Adipose tissue (tissue), 3 donors: ENCODE data around the gene KRTAP10-7. TPM values are rescaled to one million over a fixed set of nuclear protein-coding genes. Genes with fewer than 3 reads are reported as not detected.
"Not testable (repeated sequence)": the region's sequence is repeated elsewhere in the genome, so short reads cannot be mapped to it uniquely, and the experiment has no call there.

ENCODE experiments used
- H3K27ac ChIP-seq: one replicate; pipeline ENCODE4 v1.5.1; 2013; ENCODE audit warnings: low read depth, low read length
- whole genome bisulfite sequencing, 3 donors: extraction: QIAGEN DNeasy Blood & Tissue Kit; methylation state at CpG; one replicate each; pipeline ENCODE4 v1.1.7; 2013; 5-methylcytosine and 5-hydroxymethylcytosine counted together
- polyA plus RNA-seq, 3 donors: library from polyadenylated mRNA; stranded (reverse); fragments of 200-250 nt; gene quantifications; one replicate each; pipeline ENCODE4 v1.2.3, GENCODE V29; 2013
- donor health status: healthy with polysubstance abuse.
- donor health status: Bipolar disorder and iron deficiency.
- donor health status: healthy.

KRTAP10-7 gene
- polyA plus RNA-seq, 3 donors: not detected

GRCh38 chr21:44583800-44584147 is 16.6 kb upstream of the KRTAP10-7 start:
- 57 to 81% (median 71%) methylated on average over 6 of the region's 6 CpGs for WGBS, 3 donors
- no peak overlapping the region for H3K27ac ChIP-seq

GRCh38 chr21:44585892-44586291 is 14.5 kb upstream of the KRTAP10-7 start:
- WGBS, 3 donors: 72 to 80% (median 78%) methylated on average over 3 of the region's 3 CpGs
- no peak overlapping the region for H3K27ac ChIP-seq

GRCh38 chr21:44589094-44589493 is 11.3 kb upstream of the KRTAP10-7 start:
- H3K27ac ChIP-seq: no peak overlapping the region
- 94 to 100% (median 94%) methylated on average over 2 of the region's 2 CpGs for WGBS, 3 donors

DNA sequence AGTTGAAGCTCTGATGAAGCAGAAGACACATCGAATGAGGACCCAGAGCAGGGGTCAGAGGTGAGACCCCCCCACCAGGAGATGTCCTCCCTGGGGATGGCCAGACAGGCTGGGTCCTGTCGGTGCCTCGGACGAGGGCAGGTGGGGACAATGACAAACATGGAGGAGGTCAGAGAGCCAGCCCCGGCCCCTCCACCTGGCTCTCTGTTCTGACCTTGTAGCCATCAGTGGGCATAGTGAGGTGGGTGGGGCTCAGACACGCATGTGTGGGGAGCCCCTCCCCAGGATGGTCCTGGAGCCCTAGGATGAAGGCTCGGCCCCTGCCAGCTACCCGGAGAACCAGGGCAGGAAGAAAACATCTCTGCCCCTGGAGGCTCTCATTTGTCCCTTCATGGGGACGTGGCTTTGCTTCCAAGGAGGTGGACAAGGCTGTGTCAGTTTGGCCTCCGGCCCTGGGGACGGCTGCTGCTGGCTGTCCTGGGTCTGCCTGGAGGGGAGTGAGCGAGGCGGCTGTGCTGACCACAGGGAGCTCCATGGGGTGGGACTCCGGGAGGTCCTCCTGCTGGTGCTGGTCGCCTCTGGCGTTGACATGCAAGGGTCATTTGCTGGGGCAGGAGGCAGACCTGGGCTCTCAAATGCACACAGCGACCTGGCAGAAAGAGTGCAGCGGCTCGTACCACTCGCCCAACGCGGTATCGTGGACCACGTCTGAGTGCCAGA is 10.7 kb upstream of the KRTAP10-7 start:
- H3K27ac ChIP-seq: no peak overlapping the region
- WGBS, 3 donors: 69 to 78% (median 74%) methylated on average over 22 to 24 of the region's 24 CpGs

DNA sequence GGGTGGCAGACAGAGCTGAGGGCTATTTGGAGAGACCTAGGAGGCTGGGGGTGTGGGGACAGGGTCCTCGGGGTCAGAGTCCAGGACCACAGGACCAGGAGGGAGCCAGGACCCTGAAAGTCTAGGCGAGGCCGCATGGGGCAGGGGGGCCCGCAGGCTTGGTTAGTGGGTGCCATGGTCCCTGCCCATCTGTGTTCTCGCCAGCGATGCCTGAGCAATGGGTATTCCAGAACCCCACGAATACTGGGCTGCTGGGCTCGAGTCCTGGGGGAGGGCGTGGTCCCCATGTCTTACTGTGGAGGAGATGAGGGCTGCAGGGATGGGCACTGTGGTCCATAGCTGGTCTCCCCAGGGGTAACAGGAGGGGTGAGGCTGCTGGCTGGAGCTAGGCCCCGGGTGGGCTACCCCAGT is 10.1 kb upstream of the KRTAP10-7 start:
- WGBS, 3 donors: 74 to 82% (median 76%) methylated on average over 9 to 10 of the region's 10 CpGs
- no peak overlapping the region for H3K27ac ChIP-seq

DNA sequence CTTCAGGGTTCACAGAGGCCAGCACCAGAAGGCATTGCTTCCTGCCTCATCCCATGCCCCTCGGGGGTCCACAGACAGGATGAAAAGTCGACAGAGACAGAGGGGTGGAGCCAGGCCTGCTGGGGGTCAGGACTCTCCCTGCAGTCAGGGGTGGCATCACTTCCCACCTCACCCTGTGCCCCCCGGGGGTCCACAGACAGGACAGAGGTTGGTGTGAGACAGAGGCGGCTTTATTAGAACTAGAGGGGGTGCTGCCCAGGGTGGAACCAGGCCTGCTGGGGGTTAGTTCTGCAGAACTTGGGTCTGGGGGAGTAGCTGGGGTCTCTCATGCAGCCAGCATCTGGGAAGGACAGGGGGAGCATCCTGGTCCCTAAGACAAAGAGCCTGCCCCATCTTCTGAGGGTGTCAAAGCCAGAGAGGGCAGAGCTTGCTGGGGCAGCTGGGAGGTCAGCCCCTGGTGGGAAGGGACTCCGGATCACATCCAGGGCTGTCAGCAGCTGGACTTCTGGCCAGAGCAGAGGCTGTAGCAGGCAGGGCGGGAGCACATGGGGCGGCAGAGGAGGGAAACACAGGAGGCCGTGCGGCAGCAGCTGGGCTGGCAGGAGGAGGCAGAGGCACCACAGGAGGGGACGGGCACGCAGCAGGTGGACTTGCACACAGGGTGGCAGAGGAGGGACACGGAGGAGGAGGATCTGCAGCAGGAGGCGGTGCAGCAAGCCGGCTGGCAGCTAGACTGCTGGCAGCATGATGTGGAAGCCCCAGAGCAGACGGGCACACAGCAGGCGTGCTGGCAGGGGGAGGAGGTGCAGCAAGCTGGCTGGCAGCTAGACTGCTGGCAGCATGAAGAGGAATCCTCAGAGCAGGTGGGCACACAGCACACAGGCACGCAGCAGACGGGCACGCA is 9.2 kb upstream of the KRTAP10-7 start:
- not testable (repeated sequence) for H3K27ac ChIP-seq
- 45 to 64% (median 59%) methylated on average over 11 to 18 of the region's 19 CpGs for WGBS, 3 donors

GRCh38 chr21:44591801-44592130 is 8.6 kb upstream of the KRTAP10-7 start:
- 41 to 57% (median 50%) methylated on average over 1 to 4 of the region's 4 CpGs for WGBS, 3 donors
- not testable (repeated sequence) for H3K27ac ChIP-seq

GRCh38 chr21:44592446-44593311 is 7.7 kb upstream of the KRTAP10-7 start, which contains the start of gene KRTAP10-6:
TSS of gene KRTAP10-6 (minus strand) at chr21:44592505. CDS start at chr21:44592484, 21 bp downstream.
- WGBS, 3 donors: 45 to 60% (median 59%) methylated on average over 33 of the region's 33 CpGs
- H3K27ac ChIP-seq: no peak within 1 kb of the TSS

DNA sequence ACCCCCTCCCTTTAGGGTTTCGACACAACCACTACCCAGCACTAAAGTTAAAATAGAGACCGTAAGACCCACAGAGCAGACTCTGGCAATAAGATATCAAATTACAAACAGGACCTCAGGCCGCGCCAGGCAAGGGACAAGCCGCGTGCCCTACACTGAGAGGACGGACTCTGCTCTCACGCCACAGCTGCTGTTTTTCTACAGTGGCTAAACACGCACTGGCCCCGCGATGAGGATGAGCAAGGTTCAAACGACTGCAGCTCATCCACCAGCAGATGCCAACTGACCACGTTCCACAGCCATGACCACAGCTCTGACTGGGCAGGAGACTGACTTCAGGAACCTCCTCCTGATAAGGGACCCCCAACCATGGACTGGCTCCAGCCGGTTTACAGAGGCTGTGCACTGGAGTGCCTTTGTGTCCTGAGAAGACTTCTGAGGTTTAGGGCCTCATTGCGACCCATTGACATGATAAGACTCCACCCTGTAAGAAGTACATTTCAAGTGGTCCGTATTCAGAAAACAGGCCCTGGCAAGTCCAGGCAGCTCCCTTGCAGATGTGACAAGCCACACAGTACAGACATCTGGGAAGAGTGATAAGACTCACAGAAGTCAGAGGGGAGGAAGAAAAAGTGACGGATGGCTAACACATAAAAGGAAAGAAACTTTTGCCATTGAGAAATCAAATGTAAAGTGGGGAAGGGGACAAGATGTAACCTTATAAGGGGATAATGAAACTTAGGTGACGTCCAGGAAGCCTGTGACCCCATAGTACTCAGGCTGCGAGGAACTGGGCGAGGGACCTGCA is 6.6 kb upstream of the KRTAP10-7 start:
- WGBS, 3 donors: 41 to 65% (median 55%) methylated on average over 20 of the region's 20 CpGs
- H3K27ac ChIP-seq: no peak overlapping the region

GRCh38 chr21:44594406-44594916 is 5.9 kb upstream of the KRTAP10-7 start:
- H3K27ac ChIP-seq: no peak overlapping the region
- 69 to 80% (median 76%) methylated on average over 12 of the region's 12 CpGs for WGBS, 3 donors

DNA sequence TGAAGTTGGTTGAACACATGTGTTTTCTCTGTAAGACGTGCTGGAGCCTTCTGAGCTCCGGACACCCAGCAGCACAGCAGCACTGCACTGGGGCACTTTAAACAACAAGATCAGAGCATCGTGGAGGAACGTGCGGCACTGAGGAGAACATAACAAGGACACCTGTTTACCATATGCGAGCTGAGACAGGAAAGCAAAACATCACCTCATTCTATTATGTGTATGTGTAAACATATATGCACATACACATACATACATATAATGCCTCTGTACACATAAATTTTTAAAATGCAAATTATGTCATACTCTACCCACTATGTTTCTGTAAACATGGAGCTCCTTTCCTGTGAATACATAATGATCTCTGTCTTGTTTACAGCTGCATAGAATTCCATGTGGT is 4.9 kb upstream of the KRTAP10-7 start:
- no peak overlapping the region for H3K27ac ChIP-seq
- WGBS, 3 donors: 59 to 78% (median 74%) methylated on average over 6 of the region's 6 CpGs

DNA sequence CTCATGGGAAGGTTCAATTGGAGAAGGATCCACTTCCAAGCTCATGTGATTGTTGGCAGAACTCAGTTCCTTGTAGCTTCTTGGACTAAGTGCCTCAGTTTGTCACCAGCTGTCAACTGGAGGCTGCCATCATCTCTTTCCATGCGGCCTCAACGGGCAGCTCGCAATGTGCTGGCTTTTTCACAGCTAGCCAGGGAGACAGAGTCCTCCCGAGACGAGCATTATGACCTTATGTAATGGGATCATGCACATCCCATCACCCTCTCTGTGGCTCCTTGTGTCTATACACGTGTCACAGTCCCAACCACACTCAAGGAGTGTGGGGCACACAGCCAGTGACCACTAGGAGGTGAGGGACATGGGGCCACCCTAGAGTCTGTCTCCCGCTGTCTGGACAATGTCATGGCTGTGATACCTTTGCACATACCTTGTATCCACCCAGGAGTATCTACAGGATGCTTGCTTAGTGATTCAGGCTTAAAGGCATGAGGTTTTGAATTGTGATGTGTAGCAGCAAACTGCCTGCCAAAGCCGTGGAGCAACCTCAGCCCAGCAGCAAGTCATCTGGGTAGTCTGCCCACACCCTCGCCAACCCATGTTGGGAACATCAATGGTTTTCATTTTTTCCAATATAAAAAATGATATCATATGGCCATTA is 4.2 kb upstream of the KRTAP10-7 start:
- 71 to 82% (median 81%) methylated on average over 9 of the region's 9 CpGs for WGBS, 3 donors
- no peak overlapping the region for H3K27ac ChIP-seq

DNA sequence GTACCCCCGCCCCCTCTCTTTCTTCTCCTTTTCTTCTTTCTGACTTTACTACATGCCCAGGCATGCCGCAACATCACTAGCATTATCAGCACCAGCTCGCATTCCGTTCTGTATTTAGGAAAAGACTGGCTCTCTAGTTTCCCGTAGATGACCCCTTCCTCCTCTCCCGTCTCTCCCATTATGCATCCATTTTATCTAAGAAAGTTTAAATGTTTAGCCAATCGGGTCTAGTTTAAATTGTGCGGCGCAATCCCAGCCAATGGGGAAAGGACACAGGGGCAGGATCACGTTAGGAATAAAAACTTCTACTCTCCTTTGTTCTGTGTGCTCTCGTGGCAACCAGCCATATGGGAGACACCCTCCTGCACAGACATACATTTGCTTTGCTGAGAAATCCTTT is 2.3 kb upstream of the KRTAP10-7 start:
- 59 to 75% (median 75%) methylated on average over 11 of the region's 11 CpGs for WGBS, 3 donors
- no peak overlapping the region for H3K27ac ChIP-seq

GRCh38 chr21:44599264-44600029 is 950 bp upstream of the KRTAP10-7 start:
- 79 to 84% (median 83%) methylated on average over 8 of the region's 8 CpGs for WGBS, 3 donors
- no peak overlapping the region for H3K27ac ChIP-seq

DNA sequence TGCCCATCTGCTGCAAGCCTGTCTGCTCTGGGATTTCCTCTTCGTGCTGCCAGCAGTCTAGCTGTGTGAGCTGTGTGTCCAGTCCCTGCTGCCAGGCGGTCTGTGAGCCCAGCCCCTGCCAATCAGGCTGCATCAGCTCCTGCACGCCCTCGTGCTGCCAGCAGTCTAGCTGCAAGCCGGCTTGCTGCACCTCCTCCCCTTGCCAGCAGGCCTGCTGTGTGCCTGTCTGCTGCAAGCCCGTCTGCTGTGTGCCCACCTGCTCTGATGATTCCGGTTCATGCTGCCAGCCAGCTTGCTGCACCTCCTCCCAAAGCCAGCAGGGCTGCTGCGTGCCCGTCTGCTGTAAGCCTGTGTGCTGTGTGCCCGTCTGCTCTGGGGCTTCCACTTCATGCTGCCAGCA is 694 bp downstream of the KRTAP10-7 start:
- WGBS, 3 donors: 58 to 76% (median 74%) methylated on average over 6 to 10 of the region's 10 CpGs
- H3K27ac ChIP-seq: not testable (repeated sequence)

DNA sequence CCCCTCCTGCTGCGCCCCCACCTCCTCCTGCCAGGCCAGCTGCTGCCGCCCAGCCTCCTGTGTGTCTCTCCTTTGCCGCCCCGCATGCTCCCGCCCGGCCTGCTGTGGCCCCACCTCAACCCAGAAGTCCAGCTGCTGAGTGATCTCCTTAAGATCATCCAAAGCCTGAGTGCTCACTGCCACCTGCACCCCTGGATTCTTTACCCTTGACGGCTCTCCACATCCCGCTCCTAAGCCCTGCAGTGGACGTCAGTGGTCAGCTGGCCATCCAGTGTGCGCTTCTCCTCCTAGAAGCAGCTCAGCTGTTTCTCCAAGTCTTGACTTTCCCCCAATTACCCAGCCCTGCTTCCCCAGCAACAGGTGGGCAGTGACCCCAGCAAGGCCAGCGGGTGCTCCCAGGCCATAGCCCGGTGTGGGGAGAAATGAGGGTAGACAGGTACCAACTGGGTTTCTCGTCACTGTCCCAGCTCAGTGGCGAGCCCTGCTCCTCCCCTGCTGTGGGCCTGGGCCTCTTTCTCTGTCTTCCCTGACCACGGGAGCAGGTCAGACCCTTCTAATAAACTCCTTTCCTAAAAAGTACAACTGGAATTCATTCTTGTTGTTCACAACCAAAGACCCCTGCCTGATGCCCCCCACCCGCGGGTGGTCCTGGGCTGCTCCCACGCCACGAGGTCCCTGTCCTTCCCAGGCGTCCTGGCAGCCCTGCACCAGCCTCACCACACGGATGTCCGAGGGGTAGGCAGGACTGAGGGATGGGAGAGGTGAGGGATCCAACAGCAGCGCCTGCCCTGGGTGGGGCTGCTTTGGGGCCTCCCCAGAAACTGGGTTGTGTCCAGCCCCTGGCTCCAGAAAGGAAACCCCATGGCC is 1.4 kb downstream of the KRTAP10-7 start:
- no peak overlapping the region for H3K27ac ChIP-seq
- 57 to 76% (median 75%) methylated on average over 21 to 23 of the region's 23 CpGs for WGBS, 3 donors
